GM10266 (cell line): ENCODE data around the gene GPC6.

ENCODE experiments used
- DNase-seq: peaks from one replicate; pipeline ENCODE4 v3.0.0; 2012; ENCODE audit errors: extremely low spot score
- TF ChIP-seq, protein P1 (sequence below): IDR thresholded peaks from 2 replicates; pipeline ENCODE4 v1.5.1; 2012; ENCODE audit warnings: mild to moderate bottlenecking, low read depth; ENCODE audit not compliant: control insufficient read depth, insufficient read depth; ENCODE audit errors: missing control alignments

The GPC6 gene

GRCh38 chr13:93338030-93338429 is 111.4 kb downstream of the GPC6 start:
- TF ChIP-seq, protein P1, sequence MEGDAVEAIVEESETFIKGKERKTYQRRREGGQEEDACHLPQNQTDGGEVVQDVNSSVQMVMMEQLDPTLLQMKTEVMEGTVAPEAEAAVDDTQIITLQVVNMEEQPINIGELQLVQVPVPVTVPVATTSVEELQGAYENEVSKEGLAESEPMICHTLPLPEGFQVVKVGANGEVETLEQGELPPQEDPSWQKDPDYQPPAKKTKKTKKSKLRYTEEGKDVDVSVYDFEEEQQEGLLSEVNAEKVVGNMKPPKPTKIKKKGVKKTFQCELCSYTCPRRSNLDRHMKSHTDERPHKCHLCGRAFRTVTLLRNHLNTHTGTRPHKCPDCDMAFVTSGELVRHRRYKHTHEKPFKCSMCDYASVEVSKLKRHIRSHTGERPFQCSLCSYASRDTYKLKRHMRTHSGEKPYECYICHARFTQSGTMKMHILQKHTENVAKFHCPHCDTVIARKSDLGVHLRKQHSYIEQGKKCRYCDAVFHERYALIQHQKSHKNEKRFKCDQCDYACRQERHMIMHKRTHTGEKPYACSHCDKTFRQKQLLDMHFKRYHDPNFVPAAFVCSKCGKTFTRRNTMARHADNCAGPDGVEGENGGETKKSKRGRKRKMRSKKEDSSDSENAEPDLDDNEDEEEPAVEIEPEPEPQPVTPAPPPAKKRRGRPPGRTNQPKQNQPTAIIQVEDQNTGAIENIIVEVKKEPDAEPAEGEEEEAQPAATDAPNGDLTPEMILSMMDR = no peak
- no peak for DNase-seq

GRCh38 chr13:93338906-93339305 is 112.3 kb downstream of the GPC6 start:
- TF ChIP-seq, protein P1 = no peak
- no peak for DNase-seq

DNA sequence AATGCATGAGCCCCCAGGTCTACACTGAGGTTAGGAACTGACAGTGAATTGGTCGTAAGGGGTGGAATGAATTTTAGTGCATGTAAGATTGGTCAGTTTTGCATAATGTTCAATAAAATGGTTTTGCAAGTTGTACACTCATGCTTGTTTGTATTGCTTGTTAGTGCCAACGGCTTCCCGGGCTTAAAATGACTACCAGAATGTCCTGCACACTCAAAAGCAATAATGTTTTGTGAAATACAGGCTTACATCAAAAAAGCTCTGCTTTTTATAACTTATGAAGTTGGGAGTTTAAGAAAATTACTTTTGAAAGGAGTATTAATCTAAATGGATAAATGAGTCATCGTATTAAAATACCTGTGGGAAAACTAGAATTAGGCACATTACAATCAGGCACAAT is 112.9 kb downstream of the GPC6 start:
- TF ChIP-seq, protein P1 = no peak
- DNase-seq = no peak

GRCh38 chr13:93341517-93341916 is 114.9 kb downstream of the GPC6 start:
- DNase-seq = no peak
- TF ChIP-seq, protein P1 = no peak

DNA sequence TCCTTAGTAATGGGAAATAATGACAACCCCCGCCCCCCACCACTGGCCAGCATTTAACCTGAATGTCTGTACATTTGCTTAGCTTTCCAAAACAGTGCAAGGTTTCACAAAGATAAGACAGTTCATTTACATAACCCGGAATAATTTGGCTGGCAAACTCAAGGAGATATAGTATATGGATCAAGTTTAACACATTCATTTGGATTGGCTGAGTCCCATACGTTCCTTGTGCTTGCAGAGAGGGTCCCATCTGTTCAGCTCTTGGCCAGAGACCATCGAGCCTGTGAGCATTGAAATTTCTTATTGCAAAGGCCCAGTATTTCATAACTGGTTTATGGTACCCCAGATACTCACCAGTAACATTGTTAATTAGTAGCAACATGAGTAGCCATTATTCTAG is 116.5 kb downstream of the GPC6 start:
- no peak for DNase-seq
- TF ChIP-seq, protein P1 = no peak

- no peak for DNase-seq
- TF ChIP-seq, protein P1 = no peak
Observed at GRCh38 chr13:93344048-93344705, 117.6 kb downstream of the GPC6 start.

DNA sequence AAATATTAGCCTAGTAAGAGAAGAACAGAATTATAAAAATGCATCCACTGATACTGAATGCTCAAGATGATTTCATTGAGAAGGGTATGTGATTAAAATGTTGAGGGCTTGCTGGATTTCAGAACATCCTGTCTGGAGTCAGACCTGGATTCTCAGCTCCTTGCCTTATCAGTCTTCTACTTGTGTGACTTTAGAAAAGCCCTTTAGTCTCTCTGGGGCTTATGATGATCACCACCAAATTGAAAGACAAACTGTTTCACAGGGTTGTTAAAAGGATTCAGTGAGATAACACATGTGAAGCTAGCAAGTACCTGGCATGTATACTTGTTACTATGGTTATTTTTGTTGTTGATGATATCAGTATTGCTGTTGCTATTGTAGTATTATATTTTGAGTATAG is 118.4 kb downstream of the GPC6 start:
- TF ChIP-seq, protein P1 = no peak
- DNase-seq = no peak
